ENCODE measurements around the gene PLXNA3.

DNA sequence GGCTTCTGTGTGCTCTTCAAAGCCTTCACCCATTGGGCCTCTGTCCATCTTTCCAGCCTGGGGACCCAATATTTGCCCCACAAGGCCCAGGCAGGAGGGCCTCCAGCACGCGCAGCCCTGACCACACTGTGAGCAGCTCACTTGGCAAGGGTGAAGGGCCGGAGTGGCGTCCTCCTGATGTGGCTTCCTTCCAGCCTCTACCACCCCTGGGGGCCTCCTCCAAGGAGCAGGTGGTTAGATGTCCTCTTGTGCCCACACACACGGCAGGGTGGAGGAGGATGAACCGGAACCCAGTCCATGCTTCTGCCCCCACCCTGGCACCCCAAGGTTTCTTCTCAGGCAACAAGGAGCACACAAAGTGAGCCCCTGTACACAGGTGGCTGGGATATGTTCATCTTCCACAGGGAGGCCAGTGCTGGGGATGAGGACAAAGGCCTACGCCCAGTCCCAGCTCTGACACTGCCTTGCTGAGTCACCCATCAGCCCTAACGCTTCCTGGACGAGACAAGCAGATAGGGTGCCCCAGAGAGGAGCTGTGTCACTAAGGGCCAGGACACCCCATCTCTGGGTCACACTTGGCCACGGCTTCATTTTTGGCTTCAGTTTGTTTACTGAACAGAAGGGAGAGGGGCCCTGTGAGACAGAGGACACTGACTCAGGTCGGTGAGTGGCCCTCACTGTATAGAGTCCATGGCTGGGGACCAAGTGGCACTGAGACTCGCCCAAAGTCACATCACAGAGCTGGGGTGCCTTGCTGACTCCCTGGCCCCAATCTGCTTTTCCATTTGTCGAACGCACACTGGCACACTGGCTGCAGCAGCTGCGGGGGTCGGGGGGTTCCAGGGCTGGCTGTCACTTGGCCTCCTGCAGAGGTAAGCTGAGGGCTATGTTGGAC lies 26.4 kb downstream of the PLXNA3 start:
- no peak for TF ChIP-seq POLR2A (IDR thresholded peaks at IDR 0.05; ENCODE audit: low read depth, low read length)
- TF ChIP-seq TAF1 (IDR thresholded peaks at IDR 0.05; ENCODE audit: low read depth, low read length), result no peak
- no peak for TF ChIP-seq SPI1 (IDR thresholded peaks at IDR 0.05; ENCODE audit: low read depth, low read length)

All from GM12891 (cell line).